HepG2 (cell line): ENCODE data around the gene RNPS1. TPM values are rescaled to one million over a fixed set of nuclear protein-coding genes. Genes with fewer than 3 reads are reported as not detected.
A peak's percentile ranks its signal among the peaks of the same experiment; 100 is the strongest.

Experiments used
- ATAC-seq: fragments of 200-7000 bp; cut with Tn5 transposase; 3 replicates; pipeline ENCODE4 v1.9.1; 2020; ENCODE audit warnings: mild to moderate bottlenecking, moderate library complexity
- BruUV-seq: library from RNA; stranded (reverse); fragments of 400-500 nt; replicated peaks from 2 replicates; lab custom pipeline; 2021; lab: Mats Ljungman, UMichigan
- CTCF ChIA-PET: fragments of 300-600 bp; formaldehyde crosslinking; extraction: SDS; loops from one replicate; lab custom pipeline; 2021; ENCODE audit warnings: low total read pairs, inconsistent platforms, low intra/inter-chr PET ratio; lab: Yijun Ruan, JAX
- POLR2A ChIA-PET: fragments of 350-600 bp; sonication (Branson Sonifier 250); formaldehyde crosslinking; loops from one replicate; lab custom pipeline; 2020; ENCODE audit warnings: antibody characterized with exemption, inconsistent platforms; lab: Yijun Ruan, JAX
- DNase-seq: peaks from one replicate; pipeline ENCODE4 v3.0.0-alpha.2; 2015; ENCODE audit warnings: low spot score
- FAIRE-seq: peaks from 3 replicates; lab custom pipeline; 2011; peaks lifted over from hg19 to GRCh38; lab: Jason Lieb, UNC
- H2AFZ ChIP-seq: one replicate; pipeline ENCODE4 v1.6.1; 2011; ENCODE audit warnings: low read length, inconsistent platforms
- H3K27ac ChIP-seq: fragments of 300-600 bp; 3 replicates; pipeline ENCODE4 v1.8.0; 2011; ENCODE audit warnings: mixed run types, mild to moderate bottlenecking, mixed read lengths, low read length, inconsistent platforms; ENCODE audit not compliant: insufficient read depth; ENCODE audit errors: extremely low read length
- H3K27me3 ChIP-seq, 2 experiments: fragments of 200-600 bp in 1 of 2; 2 replicates in 1 of 2; 3 replicates in 1 of 2; pipeline versions ENCODE4 v1.6.0 to v1.8.0; 2011; ENCODE audit warnings: low read length in 2 of 2, mild to moderate bottlenecking in 2 of 2, moderate library complexity in 2 of 2, inconsistent platforms in 1 of 2; ENCODE audit not compliant: insufficient read depth in 2 of 2, control insufficient read depth in 1 of 2
- H3K36me3 ChIP-seq, 2 experiments: fragments of 200-600 bp in 1 of 2; replicated peaks in 1 of 2; 2 replicates in 1 of 2; 3 replicates in 1 of 2; pipeline versions ENCODE4 v1.5.1 to v1.8.0; 2011; ENCODE audit warnings: low read length in 2 of 2, inconsistent platforms in 1 of 2; ENCODE audit not compliant: insufficient read depth in 2 of 2, control insufficient read depth in 1 of 2
- H3K4me1 ChIP-seq: 2 replicates; pipeline ENCODE4 v1.5.1; 2012; ENCODE audit warnings: low read length, inconsistent platforms; ENCODE audit not compliant: insufficient read depth
- H3K4me2 ChIP-seq: 2 replicates; pipeline ENCODE4 v1.6.0; 2011; ENCODE audit warnings: low read depth, low read length, inconsistent platforms
- H3K4me3 ChIP-seq, 3 experiments: fragments of 200-600 bp in 1 of 3; sonication (generic), shearing (Covaris generic) in 1 of 3; replicated peaks in 1 of 3; 2 replicates each; pipeline ENCODE4 v1.5.1; 2011 to 2016; ENCODE audit warnings: low read length in 3 of 3, inconsistent platforms in 2 of 3, low read depth in 2 of 3, mild to moderate bottlenecking in 2 of 3, control low read depth in 1 of 3, mixed read lengths in 1 of 3; ENCODE audit not compliant: insufficient read depth in 1 of 3
- H3K79me2 ChIP-seq: one replicate; pipeline ENCODE4 v1.6.1; 2011; ENCODE audit warnings: low read length, inconsistent platforms; ENCODE audit not compliant: insufficient read depth
- H3K9ac ChIP-seq: 2 replicates; pipeline ENCODE4 v1.6.0; 2011; ENCODE audit warnings: mild to moderate bottlenecking, low read depth, low read length, inconsistent platforms; ENCODE audit not compliant: insufficient read depth
- H3K9me3 ChIP-seq: 2 replicates; pipeline ENCODE4 v1.5.1; 2012; ENCODE audit warnings: mild to moderate bottlenecking, low read length
- H4K20me1 ChIP-seq: 2 replicates; pipeline ENCODE4 v1.6.0; 2011; ENCODE audit warnings: inconsistent platforms, mild to moderate bottlenecking, low read length, moderate library complexity; ENCODE audit not compliant: insufficient read depth
- FOXA3 ChIP-seq: IDR thresholded peaks from 2 replicates; pipeline ENCODE4 v1.6.1; 2016; ENCODE audit warnings: missing genetic modification reagents, missing compliant biosample characterization
- HCFC1 ChIP-seq: fragments of 150-350 bp; IDR thresholded peaks from 2 replicates; pipeline ENCODE4 v1.6.1; 2014; ENCODE audit warnings: low read depth, low read length
- HDAC2 ChIP-seq: sonication (generic); formaldehyde crosslinking; IDR thresholded peaks from 2 replicates; pipeline ENCODE4 v1.4.0; 2020; ENCODE audit warnings: missing genetic modification reagents
- MIER2 ChIP-seq: IDR thresholded peaks from 2 replicates; pipeline ENCODE4 v1.6.1; 2016; ENCODE audit warnings: missing biosample characterization, missing genetic modification reagents
- NFIB ChIP-seq: sonication (generic); formaldehyde crosslinking; IDR thresholded peaks from 2 replicates; pipeline ENCODE4 v1.9.0; 2021; ENCODE audit warnings: missing genetic modification reagents, mild to moderate bottlenecking, borderline replicate concordance
- RAD21 ChIP-seq: fragments of 450-650 bp; formaldehyde crosslinking; IDR thresholded peaks from 2 replicates; pipeline ENCODE4 v1.5.0; 2020; ENCODE audit warnings: mild to moderate bottlenecking
- SOX5 ChIP-seq: IDR thresholded peaks from 2 replicates; pipeline ENCODE4 v1.6.1; 2016; ENCODE audit warnings: borderline replicate concordance
- SP4 ChIP-seq: sonication (generic); formaldehyde crosslinking; IDR thresholded peaks from 2 replicates; pipeline ENCODE4 v1.8.1; 2023; ENCODE audit warnings: mild to moderate bottlenecking, missing genetic modification reagents
- THAP11 ChIP-seq: IDR thresholded peaks from 2 replicates; pipeline ENCODE4 v1.6.1; 2016; ENCODE audit warnings: missing biosample characterization, missing genetic modification reagents
- ZFP41 ChIP-seq: sonication (generic); formaldehyde crosslinking; IDR thresholded peaks from 2 replicates; pipeline ENCODE4 v1.4.0; 2020; ENCODE audit warnings: mild to moderate bottlenecking, missing genetic modification reagents, borderline replicate concordance
- ZKSCAN5 ChIP-seq: sonication (generic); formaldehyde crosslinking; IDR thresholded peaks from 2 replicates; pipeline ENCODE4 v1.5.1; 2020; ENCODE audit warnings: mild to moderate bottlenecking, missing genetic modification reagents
- ZNF24 ChIP-seq: fragments of 450-650 bp; IDR thresholded peaks from 2 replicates; pipeline ENCODE4 v1.6.1; 2017; ENCODE audit warnings: antibody characterized with exemption, mild to moderate bottlenecking
- ZNF367 ChIP-seq: sonication (generic); formaldehyde crosslinking; IDR thresholded peaks from 2 replicates; pipeline ENCODE4 v1.4.0; 2020; ENCODE audit warnings: missing genetic modification reagents, borderline replicate concordance
- ZNF607 ChIP-seq: sonication (generic); formaldehyde crosslinking; IDR thresholded peaks from 2 replicates; pipeline ENCODE4 v1.5.1; 2020; ENCODE audit warnings: missing genetic modification reagents, mild to moderate bottlenecking, borderline replicate concordance
- ZNF816 ChIP-seq: sonication (generic); formaldehyde crosslinking; IDR thresholded peaks from 2 replicates; pipeline ENCODE4 v1.8.0; 2022; ENCODE audit warnings: missing genetic modification reagents, mild to moderate bottlenecking, borderline replicate concordance
- WGBS: methylation state at CpG from one replicate; pipeline ENCODE4 v1.1.6; 2017; ENCODE audit warnings: low lambda C conversion rate; 5-methylcytosine and 5-hydroxymethylcytosine counted together
- in situ Hi-C: cut with HindIII; loops from 2 replicates; pipeline ENCODE4 v1.10.0; 2017; ENCODE audit warnings: low pct_unique_long_range_greater_than_20kb; ENCODE audit not compliant: extremely low pct_ligation_motif_present
- intact Hi-C: fragments of 100-400 bp; cut with micrococcal nuclease; formaldehyde crosslinking; loops from one replicate; pipeline ENCODE4 v1.10.0; 2022; ENCODE audit not compliant: unreplicated experiment
- polyA plus RNA-seq, 8 experiments: library from polyadenylated mRNA; depleted of rRNA in 3 of 8; stranded (reverse) in 7 of 8; unstranded in 1 of 8; fragments of >200 nt; fragmentation: Illumina TruSeq in 4 of 8; extraction: Trizol in 4 of 8; gene quantifications; 2 replicates each; pipeline versions ENCODE4 v1.2.1 to v1.2.3, GENCODE V29; 2011 to 2016; ENCODE audit warnings: low read depth in 4 of 8, missing spikeins in 1 of 8, mixed read lengths in 1 of 8; ENCODE audit not compliant: insufficient read depth in 1 of 8
- total RNA-seq, 5 experiments: library from RNA; depleted of rRNA; stranded (reverse); fragments of >200 nt; fragmentation: Illumina TruSeq; extraction: Trizol; gene quantifications; 2 replicates each; pipeline ENCODE4 v1.2.3, GENCODE V29; 2016; ENCODE audit warnings: low read depth in 1 of 5
- TF ChIP-seq, protein P1 (sequence below): sonication (generic); formaldehyde crosslinking; IDR thresholded peaks from 2 replicates; pipeline ENCODE4 v1.9.0; 2022; ENCODE audit warnings: missing genetic modification reagents, mild to moderate bottlenecking, borderline replicate concordance
- TF ChIP-seq, protein P2 (sequence below): IDR thresholded peaks from 2 replicates; pipeline ENCODE4 v1.4.0; 2020; ENCODE audit warnings: mild to moderate bottlenecking, missing genetic modification reagents

Gene RNPS1
- total and polyA plus RNA-seq, 2 of the 13 experiments (the other 11 are each of a cell fraction or from before 2014, with no cell fraction given) = 126 to 133 TPM

DNA sequence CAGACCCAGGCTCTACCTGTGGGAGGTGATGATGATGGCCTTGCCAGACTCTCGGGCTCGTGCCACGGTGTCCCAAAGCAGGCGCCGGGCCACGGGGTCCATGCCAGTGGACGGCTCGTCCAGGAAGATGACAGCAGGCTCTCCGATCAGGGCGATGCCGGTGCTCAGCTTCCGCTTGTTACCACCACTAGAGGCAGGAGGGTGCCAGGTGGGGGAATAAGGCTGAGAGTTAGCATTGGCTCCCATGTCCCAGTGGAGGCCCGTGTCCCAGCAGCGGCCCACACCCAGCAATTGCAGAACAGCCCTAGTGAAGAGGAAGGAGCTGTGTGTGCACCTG, 10.3 kb upstream of the RNPS1 start (continued):
- TF ChIP-seq HDAC2 (CRISPR knock-in tag) = no peak
- TF ChIP-seq RAD21 (CRISPR knock-in tag) = 0 out of 2 replicates have a peak, but pooled peaks have one; percentile 22
- TF ChIP-seq, protein P1, sequence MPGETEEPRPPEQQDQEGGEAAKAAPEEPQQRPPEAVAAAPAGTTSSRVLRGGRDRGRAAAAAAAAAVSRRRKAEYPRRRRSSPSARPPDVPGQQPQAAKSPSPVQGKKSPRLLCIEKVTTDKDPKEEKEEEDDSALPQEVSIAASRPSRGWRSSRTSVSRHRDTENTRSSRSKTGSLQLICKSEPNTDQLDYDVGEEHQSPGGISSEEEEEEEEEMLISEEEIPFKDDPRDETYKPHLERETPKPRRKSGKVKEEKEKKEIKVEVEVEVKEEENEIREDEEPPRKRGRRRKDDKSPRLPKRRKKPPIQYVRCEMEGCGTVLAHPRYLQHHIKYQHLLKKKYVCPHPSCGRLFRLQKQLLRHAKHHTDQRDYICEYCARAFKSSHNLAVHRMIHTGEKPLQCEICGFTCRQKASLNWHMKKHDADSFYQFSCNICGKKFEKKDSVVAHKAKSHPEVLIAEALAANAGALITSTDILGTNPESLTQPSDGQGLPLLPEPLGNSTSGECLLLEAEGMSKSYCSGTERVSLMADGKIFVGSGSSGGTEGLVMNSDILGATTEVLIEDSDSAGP (CRISPR knock-in tag) = peak; percentile 22; the same call in 1 of the 2 replicates

DNA sequence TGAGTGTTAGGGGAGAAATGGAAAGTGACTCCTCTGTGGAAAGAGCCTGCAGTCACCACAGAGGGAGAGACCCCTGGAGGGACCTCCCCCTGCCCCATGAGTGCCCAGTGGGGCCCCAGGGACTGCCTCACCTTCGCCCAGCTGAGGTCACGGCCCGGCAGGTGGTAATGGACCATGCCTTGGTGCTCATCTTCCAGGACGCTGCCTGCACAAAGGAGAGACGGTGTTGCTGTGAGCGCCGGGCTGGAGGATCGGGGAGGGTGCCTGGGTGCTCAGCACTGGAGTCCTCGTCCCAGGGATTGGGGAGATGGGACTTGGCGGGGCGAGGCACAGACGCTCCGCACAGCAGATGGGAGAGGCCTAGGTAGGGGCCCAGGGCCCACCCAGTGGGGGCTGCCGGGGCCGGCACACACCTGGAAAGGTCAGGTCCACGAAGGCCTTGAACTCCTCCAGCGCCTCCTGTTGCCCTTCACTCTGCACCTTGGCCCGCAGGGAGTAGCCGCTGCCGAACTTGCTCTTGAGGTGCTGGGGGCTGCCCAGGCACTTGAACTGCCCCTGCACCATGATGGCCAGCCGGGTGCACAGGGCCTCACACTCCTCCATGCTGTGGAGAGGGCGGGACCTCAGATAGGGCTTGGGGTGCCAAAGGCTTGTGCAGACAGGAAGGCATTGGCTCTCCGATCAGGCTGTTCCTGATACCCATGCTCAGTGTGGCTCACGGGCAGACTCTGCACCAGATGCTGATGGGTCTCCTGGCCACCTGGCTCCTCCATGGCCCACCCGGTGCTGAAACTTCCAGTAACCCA, 9.7 kb upstream of the RNPS1 start:
- BruUV-seq = no TSS peak
- H3K4me2 ChIP-seq = peak overlapping the region; percentile 23; the same call in 1 of the 2 replicates
- H2AFZ ChIP-seq = no peak overlapping the region
- no peaks in the 10 kb centered on the region for H4K20me1 ChIP-seq
- ChIA-PET POLR2A (interaction anchor here (1.5 kb wide), 1 partner anchor 26 kb away, joined by 4 read pairs; the partner anchor contains the start of gene ECI1), CTCF (no interaction called here)
- intact Hi-C loops (no loop called here), in situ Hi-C loops (no loop called here)
- TF ChIP-seq MIER2 (CRISPR knock-in tag) = no peak
- TF ChIP-seq ZNF607 = no peak
- no peak for TF ChIP-seq ZNF816 (CRISPR knock-in tag)
- TF ChIP-seq HCFC1 = no peak
- TF ChIP-seq SP4 (CRISPR knock-in tag) = no peak
- no peak for TF ChIP-seq SOX5 (CRISPR knock-in tag)
- no peak for TF ChIP-seq ZNF24
- TF ChIP-seq, protein P2, sequence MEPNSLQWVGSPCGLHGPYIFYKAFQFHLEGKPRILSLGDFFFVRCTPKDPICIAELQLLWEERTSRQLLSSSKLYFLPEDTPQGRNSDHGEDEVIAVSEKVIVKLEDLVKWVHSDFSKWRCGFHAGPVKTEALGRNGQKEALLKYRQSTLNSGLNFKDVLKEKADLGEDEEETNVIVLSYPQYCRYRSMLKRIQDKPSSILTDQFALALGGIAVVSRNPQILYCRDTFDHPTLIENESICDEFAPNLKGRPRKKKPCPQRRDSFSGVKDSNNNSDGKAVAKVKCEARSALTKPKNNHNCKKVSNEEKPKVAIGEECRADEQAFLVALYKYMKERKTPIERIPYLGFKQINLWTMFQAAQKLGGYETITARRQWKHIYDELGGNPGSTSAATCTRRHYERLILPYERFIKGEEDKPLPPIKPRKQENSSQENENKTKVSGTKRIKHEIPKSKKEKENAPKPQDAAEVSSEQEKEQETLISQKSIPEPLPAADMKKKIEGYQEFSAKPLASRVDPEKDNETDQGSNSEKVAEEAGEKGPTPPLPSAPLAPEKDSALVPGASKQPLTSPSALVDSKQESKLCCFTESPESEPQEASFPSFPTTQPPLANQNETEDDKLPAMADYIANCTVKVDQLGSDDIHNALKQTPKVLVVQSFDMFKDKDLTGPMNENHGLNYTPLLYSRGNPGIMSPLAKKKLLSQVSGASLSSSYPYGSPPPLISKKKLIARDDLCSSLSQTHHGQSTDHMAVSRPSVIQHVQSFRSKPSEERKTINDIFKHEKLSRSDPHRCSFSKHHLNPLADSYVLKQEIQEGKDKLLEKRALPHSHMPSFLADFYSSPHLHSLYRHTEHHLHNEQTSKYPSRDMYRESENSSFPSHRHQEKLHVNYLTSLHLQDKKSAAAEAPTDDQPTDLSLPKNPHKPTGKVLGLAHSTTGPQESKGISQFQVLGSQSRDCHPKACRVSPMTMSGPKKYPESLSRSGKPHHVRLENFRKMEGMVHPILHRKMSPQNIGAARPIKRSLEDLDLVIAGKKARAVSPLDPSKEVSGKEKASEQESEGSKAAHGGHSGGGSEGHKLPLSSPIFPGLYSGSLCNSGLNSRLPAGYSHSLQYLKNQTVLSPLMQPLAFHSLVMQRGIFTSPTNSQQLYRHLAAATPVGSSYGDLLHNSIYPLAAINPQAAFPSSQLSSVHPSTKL (CRISPR knock-in tag) = no peak
- no peak for TF ChIP-seq ZKSCAN5 (CRISPR knock-in tag)
- TF ChIP-seq NFIB (CRISPR knock-in tag) = no peak
- no peak for TF ChIP-seq ZFP41 (CRISPR knock-in tag)
- no peak for TF ChIP-seq ZNF367 (CRISPR knock-in tag)
- no peak for TF ChIP-seq FOXA3 (CRISPR knock-in tag)
- TF ChIP-seq THAP11 (CRISPR knock-in tag) = no peak
- no peak for FAIRE-seq
- DNase-seq = no peak
- no peaks in the 10 kb centered on the region for H3K36me3 ChIP-seq
- H3K4me1 ChIP-seq = peaks cover 27% of the 10 kb centered on the region; the same call in 1 of the 2 replicates
- 21% methylated on average over 8 of the region's 25 CpGs for WGBS
- peaks cover 22 to 63% of the 10 kb centered on the region in 2 experiments for H3K27me3 ChIP-seq
- no peak overlapping the region; a peak in 1 of 6 replicates for H3K4me3 ChIP-seq
- ATAC-seq = peak; percentile 16
- no peaks in the 10 kb centered on the region for H3K9me3 ChIP-seq
- H3K27ac ChIP-seq = no peak overlapping the region
- H3K9ac ChIP-seq = no peak overlapping the region
- no peaks in the 10 kb centered on the region for H3K79me2 ChIP-seq
